HG03175 (cell line): Measurements from ENCODE around the gene DIPK1C.

Experiments used
- ATAC-seq: cut with Tn5 transposase; IDR thresholded peaks from one replicate; pipeline ENCODE4 v1.9.1; 2021; ENCODE audit warnings: mild to moderate bottlenecking, moderate library complexity; ENCODE audit not compliant: unreplicated experiment

Gene DIPK1C

DNA sequence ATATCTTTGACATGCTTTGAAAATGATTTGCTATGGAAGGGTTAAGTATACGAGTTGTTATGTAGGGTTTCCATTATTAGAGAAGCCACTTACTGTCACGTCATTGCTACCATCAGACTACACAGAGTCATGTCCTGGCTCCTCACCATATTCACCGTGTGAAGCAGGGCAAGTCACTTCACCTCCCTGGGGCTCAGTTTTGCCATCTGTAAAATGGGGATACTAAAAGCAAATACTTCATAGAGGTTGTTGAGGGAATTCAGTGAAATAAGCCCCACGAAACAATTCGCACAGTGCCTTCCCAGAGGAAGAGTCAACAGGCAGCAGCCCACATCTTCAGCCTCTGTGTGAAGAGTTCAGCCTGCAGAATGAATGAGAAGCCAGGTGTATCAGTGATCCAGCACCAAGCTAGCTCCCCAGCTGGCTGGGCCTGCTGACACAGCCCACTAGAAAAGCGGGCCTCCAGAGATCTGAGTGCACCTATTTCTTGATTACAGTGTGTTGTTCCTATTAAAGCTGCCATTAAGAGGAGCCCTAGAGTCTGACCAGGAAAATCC is 3.4 kb downstream of the DIPK1C start:
- no peak for ATAC-seq

DNA sequence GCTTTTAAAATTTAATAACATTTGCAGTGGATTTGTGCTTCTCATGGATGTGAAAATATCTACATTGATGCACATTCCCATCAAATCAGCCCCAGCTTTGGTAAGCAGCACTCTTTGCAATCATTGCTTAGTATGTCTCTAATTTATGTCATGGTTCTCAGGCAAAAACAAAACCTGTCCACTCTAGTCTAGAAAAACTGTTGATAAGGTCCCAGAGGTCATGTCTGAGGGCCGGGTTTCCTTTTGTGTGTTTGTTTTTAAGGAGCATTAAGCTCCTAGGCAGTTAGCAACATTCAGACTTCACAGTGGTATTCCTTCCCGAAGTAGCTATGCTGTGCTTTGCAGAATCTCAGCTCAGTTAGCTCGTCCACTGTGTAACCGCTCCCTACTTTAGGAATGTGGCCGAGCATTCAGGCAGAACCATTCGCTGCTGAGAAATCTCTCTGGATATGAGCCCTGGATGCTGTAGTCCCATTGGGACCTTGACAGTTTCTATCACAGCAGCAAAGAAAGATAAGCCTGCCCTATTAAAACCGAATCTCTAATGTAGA is 4.0 kb downstream of the DIPK1C start:
- ATAC-seq: no peak

GRCh38 chr18:74451148-74451547 is 6.0 kb downstream of the DIPK1C start:
- ATAC-seq: no peak

GRCh38 chr18:74450626-74451025 is 6.5 kb downstream of the DIPK1C start:
- ATAC-seq: no peak

GRCh38 chr18:74447404-74448152 is 9.5 kb downstream of the DIPK1C start:
- ATAC-seq: no peak

- no peak for ATAC-seq
These were observed 10.3 kb downstream of the DIPK1C start for GRCh38 chr18:74446631-74447403.

DNA sequence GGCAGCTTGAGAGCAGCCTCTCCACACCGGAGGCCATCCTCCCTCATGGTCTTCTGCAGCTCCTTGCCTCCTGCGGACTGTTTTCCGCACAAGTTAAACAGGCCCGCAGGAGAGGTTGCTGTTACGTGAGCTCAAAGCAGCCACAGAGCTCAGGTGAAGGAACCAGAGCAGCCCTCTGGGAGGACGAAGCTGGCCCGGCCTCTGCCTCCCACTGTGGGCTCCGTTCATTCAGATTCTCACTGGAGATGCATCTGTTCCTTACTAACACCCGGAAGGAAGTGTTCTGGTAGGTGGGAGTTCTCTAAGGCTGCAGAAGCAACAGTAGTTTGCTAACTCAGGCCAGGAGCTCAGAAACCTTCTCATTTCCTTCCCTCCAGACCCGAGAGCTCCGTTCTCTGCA is 10.9 kb downstream of the DIPK1C start:
- no peak for ATAC-seq

- no peak for ATAC-seq
These were observed 11.5 kb downstream of the DIPK1C start for GRCh38 chr18:74445585-74445984.

DNA sequence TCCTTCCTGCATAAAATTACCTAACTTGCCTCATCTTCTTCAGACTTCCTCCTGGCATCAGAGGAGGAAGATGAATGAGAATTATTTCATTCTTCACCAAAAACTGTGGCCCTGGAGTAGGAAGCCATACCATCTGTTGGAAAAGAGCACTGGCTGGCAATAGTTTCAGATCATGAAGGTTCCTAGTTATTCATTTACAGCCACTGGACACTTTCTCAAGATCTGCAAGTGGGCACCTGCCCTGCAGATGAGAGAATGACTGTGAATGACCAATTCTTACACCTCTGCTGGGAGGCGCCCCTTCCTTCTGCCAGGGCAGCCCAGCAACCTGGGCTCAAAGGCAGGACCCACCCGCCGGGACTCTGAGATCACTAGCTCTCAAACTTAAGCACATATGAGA is 13.0 kb downstream of the DIPK1C start:
- no peak for ATAC-seq

DNA sequence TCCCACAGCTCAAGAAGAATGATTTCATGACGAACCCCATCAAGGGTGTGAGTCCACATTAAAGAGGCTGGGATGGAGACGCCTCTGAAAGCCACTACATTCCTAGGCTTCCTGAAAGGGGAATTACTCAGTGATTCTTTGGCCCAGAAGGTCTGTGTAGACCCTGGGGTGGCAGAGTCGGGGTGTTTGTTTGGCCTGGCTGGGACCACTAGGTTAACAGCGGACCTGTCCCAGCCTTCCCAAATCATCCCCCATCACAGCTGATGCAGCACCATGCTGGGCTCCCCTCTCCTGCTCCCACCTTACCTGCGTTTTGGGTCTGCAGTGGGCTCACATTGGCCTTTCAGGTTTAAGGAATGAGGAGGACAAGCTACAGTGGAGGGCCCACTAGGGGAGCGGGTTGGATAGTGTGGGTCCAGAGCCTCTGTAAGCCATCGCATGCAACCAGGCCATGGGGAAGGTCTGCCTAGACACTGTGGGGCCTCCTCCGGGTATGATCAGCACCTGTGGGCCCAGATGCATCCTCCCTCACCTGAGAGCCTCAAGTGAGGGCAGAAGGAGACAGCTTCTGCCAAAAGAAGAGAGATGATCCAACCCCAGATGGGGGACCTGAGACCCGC is 16.2 kb downstream of the DIPK1C start:
- ATAC-seq: no peak

DNA sequence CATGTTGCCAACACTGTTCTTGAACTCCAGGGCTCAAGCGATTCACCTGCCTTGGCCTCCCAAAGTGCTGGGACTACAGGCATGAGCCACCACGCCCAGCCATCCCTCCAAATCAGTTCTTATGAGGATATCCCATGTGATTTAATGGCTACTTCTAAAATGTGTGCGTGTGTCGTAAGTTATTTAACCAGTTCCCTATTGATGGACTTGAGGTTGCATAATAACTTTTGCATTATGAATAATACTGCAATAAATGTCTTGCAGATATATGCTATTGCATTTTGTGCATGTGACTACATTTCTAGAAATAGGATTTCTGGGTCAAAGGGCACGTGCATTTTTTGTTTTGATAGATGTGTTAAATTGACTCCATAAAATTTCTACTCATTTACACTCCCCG is 19.0 kb downstream of the DIPK1C start:
- no peak for ATAC-seq

GRCh38 chr18:74436158-74436769 is 20.8 kb downstream of the DIPK1C start:
- no peak for ATAC-seq

GRCh38 chr18:74435740-74436139 is 21.4 kb downstream of the DIPK1C start:
- ATAC-seq: no peak

DNA sequence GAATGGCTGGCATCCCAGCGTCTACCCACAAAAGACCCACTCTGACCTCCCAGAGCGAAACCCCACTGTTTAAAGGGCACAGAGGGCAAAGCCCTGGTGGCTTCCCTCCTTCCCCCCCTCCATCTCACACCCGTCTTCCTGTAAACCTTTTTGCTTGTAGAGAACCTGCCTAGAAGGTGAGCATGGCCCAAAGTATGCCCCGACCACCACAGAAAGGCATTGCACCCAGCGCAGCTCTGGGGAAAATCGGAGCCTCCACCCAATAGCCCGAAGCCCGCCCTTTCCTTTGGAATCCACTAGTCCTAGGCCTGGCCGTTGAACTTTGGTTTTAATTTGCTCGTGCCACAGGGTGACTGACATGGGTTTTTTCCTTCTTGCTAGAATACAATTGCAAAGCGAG is 22.6 kb downstream of the DIPK1C start:
- ATAC-seq: no peak

DNA sequence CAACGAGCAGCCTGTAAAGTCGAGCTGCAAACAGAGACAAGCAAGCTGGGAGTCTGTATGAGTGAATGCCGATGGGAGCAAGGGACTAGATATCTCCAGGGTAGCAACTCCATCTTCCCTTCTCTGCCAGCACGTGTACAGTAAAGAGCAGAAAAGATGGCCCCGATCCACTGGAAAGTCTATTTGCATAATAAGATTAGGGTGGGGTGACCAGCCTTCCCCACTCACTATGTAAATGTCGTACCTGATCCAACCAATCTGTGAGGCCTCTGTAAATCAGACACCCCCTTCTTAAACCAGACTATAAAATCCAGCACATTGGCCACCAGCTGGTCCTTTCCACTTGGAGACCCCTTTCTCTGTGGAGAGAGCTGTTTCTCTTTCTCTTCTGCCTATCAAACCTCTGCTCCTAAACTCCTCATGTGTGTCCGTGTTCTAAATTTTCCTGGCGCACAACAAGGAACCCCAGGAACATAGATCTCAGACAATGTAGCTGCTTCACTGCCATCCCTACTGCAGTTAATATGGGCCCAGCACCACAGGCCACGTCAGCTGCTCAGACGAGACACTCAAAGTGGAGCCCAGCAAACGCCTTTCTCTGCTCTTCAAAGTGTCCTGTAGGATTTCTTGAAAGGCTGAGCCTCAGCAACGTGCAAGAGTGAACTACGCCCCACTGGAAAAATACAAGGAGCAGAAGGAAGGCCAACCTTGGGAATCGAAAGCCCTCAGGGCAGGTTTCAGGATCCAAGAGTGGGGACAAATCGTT is 26.1 kb downstream of the DIPK1C start:
- ATAC-seq: no peak

- no peak for ATAC-seq
These were observed 26.9 kb downstream of the DIPK1C start for GRCh38 chr18:74430231-74430630.

- ATAC-seq: no peak
These were observed 28.0 kb downstream of the DIPK1C start for GRCh38 chr18:74429096-74429495.

DNA sequence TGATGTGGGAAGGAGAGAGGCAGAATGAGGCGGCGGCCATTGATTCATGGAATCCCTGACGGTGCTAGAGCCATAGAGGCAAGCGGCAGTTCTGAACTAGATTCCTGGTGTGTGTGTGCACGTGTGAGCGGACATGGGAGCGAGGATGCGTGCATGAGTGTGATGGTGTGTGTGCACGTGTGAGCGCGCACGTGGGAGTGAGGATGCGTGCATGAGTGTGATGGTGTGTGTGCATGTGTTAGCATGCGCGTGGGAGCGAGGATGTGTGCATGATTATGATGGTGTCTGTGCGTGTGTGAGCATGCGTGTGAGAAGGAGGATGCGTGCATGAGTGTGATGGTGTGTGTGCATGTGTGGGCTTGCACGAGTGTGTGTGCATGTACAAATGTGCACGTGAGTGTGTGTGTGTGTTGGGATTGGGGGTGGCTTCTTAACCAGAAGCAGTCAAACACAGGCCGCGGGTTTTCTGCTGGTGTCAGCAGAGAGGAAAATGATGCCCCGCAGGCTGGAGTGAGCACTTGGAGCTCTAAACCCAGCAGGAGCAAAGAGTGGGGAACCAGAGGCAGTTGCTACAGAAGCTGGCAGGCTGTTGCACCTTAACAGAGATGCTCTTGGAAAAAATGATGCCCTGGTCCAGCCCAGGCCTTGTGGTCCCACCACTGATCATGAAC is 29.5 kb downstream of the DIPK1C start:
- ATAC-seq: no peak

DNA sequence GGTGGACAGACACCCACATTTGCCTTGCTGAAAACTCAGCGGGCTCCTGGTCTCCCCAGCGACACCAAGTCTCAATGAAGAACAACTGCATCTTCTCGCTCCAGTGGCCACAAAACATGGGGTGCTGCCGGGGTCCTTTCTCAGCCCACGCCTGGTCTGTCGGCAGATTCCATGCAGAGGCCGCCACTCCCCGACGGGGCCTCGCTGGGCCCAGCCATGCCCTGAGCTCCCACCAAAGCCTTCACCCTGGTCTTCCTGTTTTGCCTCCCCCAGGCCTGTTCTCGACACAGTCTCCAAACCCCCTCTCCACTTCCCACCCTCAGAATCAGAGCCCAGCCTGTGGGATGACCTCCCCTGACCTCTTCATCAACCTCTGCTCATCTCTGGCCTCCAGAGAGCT is 31.2 kb downstream of the DIPK1C start:
- no peak for ATAC-seq

DNA sequence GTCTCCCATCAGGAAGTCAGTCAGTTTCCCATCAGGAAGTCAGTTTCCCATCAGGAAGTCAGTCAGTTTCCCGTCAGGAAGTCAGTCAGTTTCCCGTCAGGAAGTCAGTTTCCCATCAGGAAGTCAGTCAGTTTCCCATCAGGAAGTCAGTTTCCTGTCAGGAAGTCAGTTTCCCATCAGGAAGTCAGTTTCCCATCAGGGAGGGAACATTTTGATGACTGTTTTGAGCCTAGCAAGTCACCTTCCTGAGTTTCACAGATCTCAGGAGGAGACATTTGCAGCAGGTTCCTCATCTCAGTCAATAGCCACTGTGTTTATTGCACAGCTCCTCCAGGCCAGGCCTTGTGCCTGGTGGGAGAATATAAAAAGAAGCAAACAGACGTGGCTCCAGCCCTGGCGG is 31.9 kb downstream of the DIPK1C start:
- ATAC-seq: no peak
